H1 (cell line): ENCODE data around the gene HBB. TPM values are rescaled to one million over a fixed set of nuclear protein-coding genes. Genes with fewer than 3 reads are reported as not detected.

Experiments
- BRCA1 ChIP-seq: IDR thresholded peaks from 2 replicates; pipeline ENCODE4 v1.6.1; 2012; ENCODE audit warnings: low read depth, low read length, improper control_type of control experiment
- CTBP2 ChIP-seq: IDR thresholded peaks from 2 replicates; pipeline ENCODE4 v1.7.0; 2011; ENCODE audit warnings: borderline replicate concordance, mild to moderate bottlenecking, moderate library complexity, mixed read lengths, low read length; ENCODE audit not compliant: insufficient read depth, insufficient read length
- EGR1 ChIP-seq: IDR thresholded peaks from 2 replicates; pipeline ENCODE4 v1.6.1; 2011; ENCODE audit warnings: low read depth, low read length, borderline replicate concordance
- JUN ChIP-seq: IDR thresholded peaks from 2 replicates; pipeline ENCODE4 v1.6.1; 2011; ENCODE audit warnings: low read depth, mild to moderate bottlenecking, improper control_type of control experiment, low read length
- KDM4A ChIP-seq: IDR thresholded peaks from one replicate; pipeline ENCODE4 v1.7.1; 2012; ENCODE audit warnings: low read depth, mild to moderate bottlenecking, moderate library complexity, low read length, inconsistent platforms; ENCODE audit not compliant: severe bottlenecking
- RFX5 ChIP-seq: IDR thresholded peaks from 2 replicates; pipeline ENCODE4 v1.6.1; 2011; ENCODE audit warnings: low read depth, low read length, improper control_type of control experiment, borderline replicate concordance
- SP4 ChIP-seq: IDR thresholded peaks from 2 replicates; pipeline ENCODE4 v1.6.1; 2012; ENCODE audit warnings: low read length, inconsistent platforms
- ZNF274 ChIP-seq: IDR thresholded peaks from 2 replicates; pipeline ENCODE4 v1.7.0; 2012; ENCODE audit warnings: low read length, borderline replicate concordance; ENCODE audit errors: extremely low read depth
- polyA plus RNA-seq, 7 experiments: library from polyadenylated mRNA; depleted of rRNA in 3 of 7; stranded (reverse) in 5 of 7; unstranded in 2 of 7; fragments of >200 nt in 5 of 7; fragments of 200-250 nt in 2 of 7; gene quantifications; 1 replicate in 5 of 7; 2 replicates in 1 of 7; 4 replicates in 1 of 7; pipeline versions ENCODE4 v1.2.1 to v1.2.3, GENCODE V29; 2011 to 2013; ENCODE audit warnings: missing spikeins in 2 of 7, mixed read lengths in 2 of 7
- total RNA-seq: library from RNA; stranded (reverse); fragmentation: NEBNext Ultra II Directional; extraction: Animal tissue kit (Norgen Biotek cat#: 25700); gene quantifications from 2 replicates; pipeline ENCODE4 v1.2.1, GENCODE V29; 2021
- TF ChIP-seq, protein P1 (sequence below): fragments of 300-600 bp; sonication (generic); IDR thresholded peaks from 2 replicates; pipeline ENCODE4 v1.7.1; 2012; ENCODE audit warnings: low read length, moderate library complexity, mild to moderate bottlenecking, inconsistent platforms; ENCODE audit not compliant: insufficient replicate concordance

The HBB gene
- total and polyA plus RNA-seq, 2 of the 8 experiments (the other 6 are each of a cell fraction or from before 2014, with no cell fraction given): not detected

DNA sequence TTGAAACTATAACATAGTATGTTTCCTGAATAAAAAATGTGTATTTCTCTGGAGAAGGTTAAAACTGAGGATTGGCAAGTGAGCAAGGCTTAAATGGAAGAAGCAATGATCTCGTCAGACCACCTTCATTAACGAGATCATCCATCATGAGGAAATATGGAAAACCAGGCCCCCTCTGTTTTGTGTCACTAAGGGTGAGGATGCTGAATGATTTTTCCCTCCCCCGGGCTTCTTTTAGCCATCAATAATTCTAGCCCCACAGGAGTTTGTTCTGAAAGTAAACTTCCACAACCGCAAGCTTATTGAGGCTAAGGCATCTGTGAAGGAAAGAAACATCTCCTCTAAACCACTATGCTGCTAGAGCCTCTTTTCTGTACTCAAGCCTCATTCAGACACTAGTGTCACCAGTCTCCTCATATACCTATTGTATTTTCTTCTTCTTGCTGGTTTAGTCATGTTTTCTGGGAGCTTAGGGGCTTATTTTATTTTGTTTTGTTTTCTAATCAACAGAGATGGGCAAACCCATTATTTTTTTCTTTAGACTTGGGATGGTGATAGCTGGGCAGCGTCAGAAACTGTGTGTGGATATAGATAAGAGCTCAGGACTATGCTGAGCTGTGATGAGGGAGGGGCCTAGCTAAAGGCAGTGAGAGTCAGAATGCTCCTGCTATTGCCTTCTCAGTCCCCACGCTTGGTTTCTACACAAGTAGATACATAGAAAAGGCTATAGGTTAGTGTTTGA is 48.7 kb upstream of the HBB start (continued):
- TF ChIP-seq, protein P1, sequence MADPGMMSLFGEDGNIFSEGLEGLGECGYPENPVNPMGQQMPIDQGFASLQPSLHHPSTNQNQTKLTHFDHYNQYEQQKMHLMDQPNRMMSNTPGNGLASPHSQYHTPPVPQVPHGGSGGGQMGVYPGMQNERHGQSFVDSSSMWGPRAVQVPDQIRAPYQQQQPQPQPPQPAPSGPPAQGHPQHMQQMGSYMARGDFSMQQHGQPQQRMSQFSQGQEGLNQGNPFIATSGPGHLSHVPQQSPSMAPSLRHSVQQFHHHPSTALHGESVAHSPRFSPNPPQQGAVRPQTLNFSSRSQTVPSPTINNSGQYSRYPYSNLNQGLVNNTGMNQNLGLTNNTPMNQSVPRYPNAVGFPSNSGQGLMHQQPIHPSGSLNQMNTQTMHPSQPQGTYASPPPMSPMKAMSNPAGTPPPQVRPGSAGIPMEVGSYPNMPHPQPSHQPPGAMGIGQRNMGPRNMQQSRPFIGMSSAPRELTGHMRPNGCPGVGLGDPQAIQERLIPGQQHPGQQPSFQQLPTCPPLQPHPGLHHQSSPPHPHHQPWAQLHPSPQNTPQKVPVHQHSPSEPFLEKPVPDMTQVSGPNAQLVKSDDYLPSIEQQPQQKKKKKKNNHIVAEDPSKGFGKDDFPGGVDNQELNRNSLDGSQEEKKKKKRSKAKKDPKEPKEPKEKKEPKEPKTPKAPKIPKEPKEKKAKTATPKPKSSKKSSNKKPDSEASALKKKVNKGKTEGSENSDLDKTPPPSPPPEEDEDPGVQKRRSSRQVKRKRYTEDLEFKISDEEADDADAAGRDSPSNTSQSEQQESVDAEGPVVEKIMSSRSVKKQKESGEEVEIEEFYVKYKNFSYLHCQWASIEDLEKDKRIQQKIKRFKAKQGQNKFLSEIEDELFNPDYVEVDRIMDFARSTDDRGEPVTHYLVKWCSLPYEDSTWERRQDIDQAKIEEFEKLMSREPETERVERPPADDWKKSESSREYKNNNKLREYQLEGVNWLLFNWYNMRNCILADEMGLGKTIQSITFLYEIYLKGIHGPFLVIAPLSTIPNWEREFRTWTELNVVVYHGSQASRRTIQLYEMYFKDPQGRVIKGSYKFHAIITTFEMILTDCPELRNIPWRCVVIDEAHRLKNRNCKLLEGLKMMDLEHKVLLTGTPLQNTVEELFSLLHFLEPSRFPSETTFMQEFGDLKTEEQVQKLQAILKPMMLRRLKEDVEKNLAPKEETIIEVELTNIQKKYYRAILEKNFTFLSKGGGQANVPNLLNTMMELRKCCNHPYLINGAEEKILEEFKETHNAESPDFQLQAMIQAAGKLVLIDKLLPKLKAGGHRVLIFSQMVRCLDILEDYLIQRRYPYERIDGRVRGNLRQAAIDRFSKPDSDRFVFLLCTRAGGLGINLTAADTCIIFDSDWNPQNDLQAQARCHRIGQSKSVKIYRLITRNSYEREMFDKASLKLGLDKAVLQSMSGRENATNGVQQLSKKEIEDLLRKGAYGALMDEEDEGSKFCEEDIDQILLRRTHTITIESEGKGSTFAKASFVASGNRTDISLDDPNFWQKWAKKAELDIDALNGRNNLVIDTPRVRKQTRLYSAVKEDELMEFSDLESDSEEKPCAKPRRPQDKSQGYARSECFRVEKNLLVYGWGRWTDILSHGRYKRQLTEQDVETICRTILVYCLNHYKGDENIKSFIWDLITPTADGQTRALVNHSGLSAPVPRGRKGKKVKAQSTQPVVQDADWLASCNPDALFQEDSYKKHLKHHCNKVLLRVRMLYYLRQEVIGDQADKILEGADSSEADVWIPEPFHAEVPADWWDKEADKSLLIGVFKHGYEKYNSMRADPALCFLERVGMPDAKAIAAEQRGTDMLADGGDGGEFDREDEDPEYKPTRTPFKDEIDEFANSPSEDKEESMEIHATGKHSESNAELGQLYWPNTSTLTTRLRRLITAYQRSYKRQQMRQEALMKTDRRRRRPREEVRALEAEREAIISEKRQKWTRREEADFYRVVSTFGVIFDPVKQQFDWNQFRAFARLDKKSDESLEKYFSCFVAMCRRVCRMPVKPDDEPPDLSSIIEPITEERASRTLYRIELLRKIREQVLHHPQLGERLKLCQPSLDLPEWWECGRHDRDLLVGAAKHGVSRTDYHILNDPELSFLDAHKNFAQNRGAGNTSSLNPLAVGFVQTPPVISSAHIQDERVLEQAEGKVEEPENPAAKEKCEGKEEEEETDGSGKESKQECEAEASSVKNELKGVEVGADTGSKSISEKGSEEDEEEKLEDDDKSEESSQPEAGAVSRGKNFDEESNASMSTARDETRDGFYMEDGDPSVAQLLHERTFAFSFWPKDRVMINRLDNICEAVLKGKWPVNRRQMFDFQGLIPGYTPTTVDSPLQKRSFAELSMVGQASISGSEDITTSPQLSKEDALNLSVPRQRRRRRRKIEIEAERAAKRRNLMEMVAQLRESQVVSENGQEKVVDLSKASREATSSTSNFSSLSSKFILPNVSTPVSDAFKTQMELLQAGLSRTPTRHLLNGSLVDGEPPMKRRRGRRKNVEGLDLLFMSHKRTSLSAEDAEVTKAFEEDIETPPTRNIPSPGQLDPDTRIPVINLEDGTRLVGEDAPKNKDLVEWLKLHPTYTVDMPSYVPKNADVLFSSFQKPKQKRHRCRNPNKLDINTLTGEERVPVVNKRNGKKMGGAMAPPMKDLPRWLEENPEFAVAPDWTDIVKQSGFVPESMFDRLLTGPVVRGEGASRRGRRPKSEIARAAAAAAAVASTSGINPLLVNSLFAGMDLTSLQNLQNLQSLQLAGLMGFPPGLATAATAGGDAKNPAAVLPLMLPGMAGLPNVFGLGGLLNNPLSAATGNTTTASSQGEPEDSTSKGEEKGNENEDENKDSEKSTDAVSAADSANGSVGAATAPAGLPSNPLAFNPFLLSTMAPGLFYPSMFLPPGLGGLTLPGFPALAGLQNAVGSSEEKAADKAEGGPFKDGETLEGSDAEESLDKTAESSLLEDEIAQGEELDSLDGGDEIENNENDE: no peak
- TF ChIP-seq EGR1 (no peak), BRCA1 (no peak), CTBP2 (no peak), RFX5 (no peak), KDM4A (no peak), SP4 (no peak), JUN (no peak), ZNF274 (no peak)
